CD4-positive, CD25-positive, alpha-beta regulatory T cell (primary cell): Measurements from ENCODE around the gene COPS7B. TPM values are rescaled to one million over a fixed set of nuclear protein-coding genes. Genes with fewer than 3 reads are reported as not detected.

Source experiments
- ATAC-seq, 2 donors: fragments of 150-1000 bp; cut with Tn5 transposase; one replicate each; pipeline ENCODE4 v1.10.0; 2021; ENCODE audit warnings: low read depth in 2 of 2, moderate number of reproducible peaks in 2 of 2, moderate library complexity in 1 of 2
- DNase-seq, 3 donors: peaks; one replicate each; pipeline versions ENCODE4 v3.0.0 to v3.0.0-alpha.2; 2012 to 2022; ENCODE audit warnings: mixed read lengths in 1 of 3
- H3K27ac ChIP-seq: one replicate; pipeline ENCODE4 v1.7.0; 2013; ENCODE audit warnings: mild to moderate bottlenecking, low read length; ENCODE audit not compliant: insufficient read depth, poor library complexity, severe bottlenecking
- H3K27me3 ChIP-seq: one replicate; pipeline ENCODE4 v1.7.0; 2013; ENCODE audit warnings: low read length; ENCODE audit not compliant: control insufficient read depth, insufficient read depth
- H3K36me3 ChIP-seq: one replicate; pipeline ENCODE4 v1.7.0; 2013; ENCODE audit warnings: mild to moderate bottlenecking, low read length, moderate library complexity; ENCODE audit not compliant: control insufficient read depth, insufficient read depth
- H3K4me1 ChIP-seq: 2 replicates; pipeline ENCODE4 v1.7.0; 2013; ENCODE audit warnings: mild to moderate bottlenecking, low read length; ENCODE audit not compliant: insufficient read depth, control insufficient read depth, poor library complexity, severe bottlenecking
- H3K4me3 ChIP-seq: one replicate; pipeline ENCODE4 v1.7.0; 2013; ENCODE audit warnings: low read depth, mild to moderate bottlenecking, low read length, moderate library complexity
- H3K9me3 ChIP-seq, 2 experiments: 1 replicate in 1 of 2; 2 replicates in 1 of 2; pipeline ENCODE4 v1.7.0; 2013; ENCODE audit warnings: low read length in 2 of 2, mild to moderate bottlenecking in 1 of 2, moderate library complexity in 1 of 2; ENCODE audit not compliant: control insufficient read depth in 2 of 2
- H3K27ac Mint-ChIP-seq, 3 donors: one replicate each; pipeline ENCODE4 v1.8.0; 2020 to 2022; ENCODE audit warnings: mild to moderate bottlenecking in 3 of 3, mixed read lengths in 3 of 3, moderate library complexity in 2 of 3
- H3K27me3 Mint-ChIP-seq: one replicate; pipeline ENCODE4 v1.8.0; 2022; ENCODE audit warnings: mild to moderate bottlenecking, mixed read lengths
- H3K36me3 Mint-ChIP-seq: one replicate; pipeline ENCODE4 v1.8.0; 2020; ENCODE audit warnings: mixed read lengths
- H3K4me1 Mint-ChIP-seq, 4 donors: one replicate each; pipeline ENCODE4 v1.8.0; 2020 to 2022; ENCODE audit warnings: mixed read lengths in 4 of 4, mild to moderate bottlenecking in 1 of 4
- H3K4me3 Mint-ChIP-seq, 4 donors: one replicate each; pipeline ENCODE4 v1.8.0; 2020 to 2022; ENCODE audit warnings: mild to moderate bottlenecking in 4 of 4, mixed read lengths in 4 of 4, moderate library complexity in 3 of 4
- H3K9me3 Mint-ChIP-seq, 7 donors: one replicate each; pipeline ENCODE4 v1.8.0; 2020 to 2022; ENCODE audit warnings: mixed read lengths in 7 of 7, mild to moderate bottlenecking in 3 of 7, moderate library complexity in 2 of 7
- polyA plus RNA-seq, 4 donors: library from polyadenylated mRNA; unstranded; fragments of 300-500 nt; fragmentation: Illumina TruSeq; gene quantifications; one replicate each; pipeline ENCODE4 v1.2.3, GENCODE V29; 2021
- total RNA-seq: library from RNA; stranded (reverse); gene quantifications from one replicate; pipeline ENCODE4 v1.2.3, GENCODE V29; 2022

The COPS7B gene
- total and polyA plus RNA-seq, 5 donors from 2014 or later: 23.6 to 48.8 (median 30.6) TPM

DNA sequence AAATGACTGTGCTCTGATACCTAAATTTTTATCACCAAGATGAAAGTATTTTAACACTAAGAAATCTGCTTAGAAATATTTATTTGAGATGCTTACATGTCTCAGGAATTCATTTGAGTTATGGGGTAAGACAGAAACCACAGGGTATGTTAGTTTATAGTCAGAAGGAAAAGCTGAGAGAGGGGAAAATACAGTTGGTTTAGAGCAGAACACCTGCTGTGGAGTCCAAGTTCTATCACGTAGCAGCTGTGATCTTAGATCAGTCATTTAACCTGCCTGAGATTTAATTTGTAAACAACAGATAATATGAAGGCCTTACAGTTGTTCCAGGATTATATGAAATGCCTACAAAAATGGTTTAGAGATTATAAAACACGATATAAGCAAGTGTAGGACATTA, 34.2 kb upstream of the COPS7B start:
- Histone ChIP-seq H3K4me1 (no peaks in the 10 kb centered on the region), H3K9me3 (no peaks in the 10 kb centered on the region), H3K4me3 (no peak overlapping the region), H3K27me3 (no peaks in the 10 kb centered on the region), H3K36me3 (no peaks in the 10 kb centered on the region), H3K27ac (no peak overlapping the region)
- ATAC-seq (no peak), DNase-seq (no peak)
- Mint-ChIP-seq H3K36me3 (no peaks in the 10 kb centered on the region), H3K27me3 (no peaks in the 10 kb centered on the region), H3K4me3 (no peak overlapping the region), H3K27ac (peak overlapping the region in 1 of 3 donors; percentile 15), H3K9me3 (no peaks in the 10 kb centered on the region), H3K4me1 (peaks cover 0 to 5% (median 1%) of the 10 kb centered on the region in 4 donors)

DNA sequence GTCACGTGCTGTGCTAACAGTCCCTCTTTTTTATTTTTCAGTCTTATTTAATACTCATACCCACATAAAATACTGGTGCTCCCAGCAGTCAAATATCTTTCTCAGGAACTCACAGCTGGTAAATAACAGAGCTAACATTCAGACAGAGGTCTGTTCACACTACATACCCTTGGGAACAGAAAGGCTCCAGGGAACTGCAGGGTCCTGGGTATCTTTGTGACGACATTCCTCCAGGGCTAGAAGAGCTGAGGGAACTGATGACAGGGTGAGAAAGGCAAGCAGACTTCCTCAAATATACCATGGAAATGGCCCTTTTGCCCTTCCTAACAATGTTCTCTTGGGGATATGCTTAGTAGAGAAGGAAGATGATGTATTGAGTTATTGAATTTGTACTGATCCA, 24.5 kb upstream of the COPS7B start:
- H3K27me3 Mint-ChIP-seq: no peaks in the 10 kb centered on the region
- H3K27ac Mint-ChIP-seq: no peak overlapping the region
- Histone ChIP-seq H3K36me3 (no peaks in the 10 kb centered on the region), H3K4me1 (no peaks in the 10 kb centered on the region), H3K4me3 (no peak overlapping the region), H3K9me3 (no peaks in the 10 kb centered on the region), H3K27ac (no peak overlapping the region), H3K27me3 (no peaks in the 10 kb centered on the region)
- H3K36me3 Mint-ChIP-seq: peaks cover 6% of the 10 kb centered on the region
- no peak overlapping the region for H3K4me3 Mint-ChIP-seq
- no peaks in the 10 kb centered on the region for H3K9me3 Mint-ChIP-seq
- H3K4me1 Mint-ChIP-seq: peaks cover 12 to 18% (median 14%) of the 10 kb centered on the region in 4 donors
- DNase-seq: no peak
- ATAC-seq: no peak

DNA sequence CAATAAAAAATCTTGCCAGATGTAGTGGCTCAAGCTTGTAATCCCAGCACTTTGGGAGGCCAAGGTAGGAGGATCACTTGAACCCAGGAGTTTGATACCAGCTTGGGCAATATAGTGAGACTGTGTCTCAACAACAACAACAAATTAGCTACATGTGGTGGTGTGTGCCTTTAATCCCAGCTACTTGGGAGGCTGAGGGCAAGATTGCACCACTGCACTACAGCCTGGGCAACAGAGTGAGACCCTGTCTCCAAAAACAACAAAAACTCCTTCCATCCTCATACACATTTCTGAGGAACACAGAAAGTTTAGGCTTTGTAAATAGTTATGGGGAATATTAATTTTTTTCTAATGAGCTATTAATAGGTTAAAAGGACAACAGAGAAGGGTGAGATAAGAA, 22.1 kb upstream of the COPS7B start:
- no peak overlapping the region for H3K27ac ChIP-seq

DNA sequence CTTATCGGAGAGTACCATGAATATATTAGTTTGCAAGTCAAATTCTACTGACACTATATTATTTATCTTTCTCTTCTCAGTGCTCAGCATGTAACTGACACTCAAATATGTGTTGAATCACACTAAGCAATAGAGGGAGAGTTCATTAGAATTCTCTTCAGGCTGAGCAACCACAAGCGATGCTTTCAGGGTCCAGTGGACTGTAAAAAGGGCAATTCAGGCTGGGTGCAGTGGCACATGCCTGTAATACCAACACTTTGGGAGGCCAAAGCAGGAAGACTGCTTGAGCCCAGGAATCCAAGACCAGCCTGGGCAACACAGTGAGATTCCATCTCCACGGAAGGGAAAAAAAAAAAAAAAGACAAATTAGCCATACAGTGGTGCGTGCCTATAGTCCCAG, 21.5 kb upstream of the COPS7B start:
- Histone ChIP-seq H3K4me1 (no peaks in the 10 kb centered on the region), H3K27ac (no peak overlapping the region), H3K27me3 (no peaks in the 10 kb centered on the region), H3K9me3 (no peaks in the 10 kb centered on the region), H3K4me3 (no peak overlapping the region), H3K36me3 (no peaks in the 10 kb centered on the region)
- DNase-seq (no peak), ATAC-seq (no peak)
- Mint-ChIP-seq H3K27me3 (no peaks in the 10 kb centered on the region), H3K27ac (peak overlapping the region in 1 of 3 donors; percentile 48), H3K36me3 (peaks cover 6% of the 10 kb centered on the region), H3K4me3 (no peak overlapping the region), H3K9me3 (no peaks in the 10 kb centered on the region), H3K4me1 (peaks cover 16 to 23% (median 17%) of the 10 kb centered on the region in 4 donors)

More for the DNA sequence above, 22.1 kb upstream of the COPS7B start:
- no peak for DNase-seq
- H3K27me3 ChIP-seq: no peaks in the 10 kb centered on the region
- H3K9me3 ChIP-seq: no peaks in the 10 kb centered on the region
- peaks cover 6% of the 10 kb centered on the region for H3K36me3 Mint-ChIP-seq
- no peak overlapping the region for H3K4me3 Mint-ChIP-seq
- H3K4me3 ChIP-seq: no peak overlapping the region
- H3K4me1 ChIP-seq: no peaks in the 10 kb centered on the region
- no peaks in the 10 kb centered on the region for H3K36me3 ChIP-seq
- H3K27me3 Mint-ChIP-seq: no peaks in the 10 kb centered on the region
- no peak overlapping the region for H3K27ac Mint-ChIP-seq
- H3K4me1 Mint-ChIP-seq: peaks cover 12 to 18% (median 14%) of the 10 kb centered on the region in 4 donors
- H3K9me3 Mint-ChIP-seq: no peaks in the 10 kb centered on the region
- no peak for ATAC-seq

GRCh38 chr2:231765496-231765929, 20.7 kb upstream of the COPS7B start:
- peaks cover 16 to 24% (median 20%) of the 10 kb centered on the region in 4 donors for H3K4me1 Mint-ChIP-seq
- no peak overlapping the region for H3K4me3 Mint-ChIP-seq
- H3K9me3 ChIP-seq: no peaks in the 10 kb centered on the region
- peak overlapping the region in 1 of 3 donors; percentile 1 for H3K27ac Mint-ChIP-seq
- no peak overlapping the region for H3K27ac ChIP-seq
- no peaks in the 10 kb centered on the region for H3K27me3 ChIP-seq
- H3K36me3 ChIP-seq: no peaks in the 10 kb centered on the region
- ATAC-seq (no peak), DNase-seq (peak in 1 of 3 donors; percentile 36)
- no peaks in the 10 kb centered on the region for H3K9me3 Mint-ChIP-seq
- H3K4me3 ChIP-seq: no peak overlapping the region
- no peaks in the 10 kb centered on the region for H3K27me3 Mint-ChIP-seq
- peaks cover 6% of the 10 kb centered on the region for H3K36me3 Mint-ChIP-seq
- no peaks in the 10 kb centered on the region for H3K4me1 ChIP-seq

GRCh38 chr2:231769170-231770136, 16.8 kb upstream of the COPS7B start:
- no peak overlapping the region for H3K27ac Mint-ChIP-seq

GRCh38 chr2:231780123-231780908, 5.9 kb upstream of the COPS7B start:
- peak overlapping the region; percentile 96 to 99 (median 98) for H3K4me3 Mint-ChIP-seq
- Histone ChIP-seq H3K27me3 (no peaks in the 10 kb centered on the region), H3K4me1 (peaks cover 33% of the 10 kb centered on the region), H3K9me3 (no peaks in the 10 kb centered on the region), H3K36me3 (no peaks in the 10 kb centered on the region), H3K4me3 (peak overlapping the region; percentile 56), H3K27ac (peak overlapping the region; percentile 88)
- no peaks in the 10 kb centered on the region for H3K9me3 Mint-ChIP-seq
- peaks cover 9 to 66% (median 56%) of the 10 kb centered on the region in 4 donors for H3K4me1 Mint-ChIP-seq
- peak overlapping the region; percentile 68 to 96 (median 74) for H3K27ac Mint-ChIP-seq
- ATAC-seq (no peak), DNase-seq (peak in 2 of 3 donors; percentile 2 to 14)
- H3K36me3 Mint-ChIP-seq: peaks cover 4% of the 10 kb centered on the region
- no peaks in the 10 kb centered on the region for H3K27me3 Mint-ChIP-seq

More at GRCh38 chr2:231769170-231770136, 16.8 kb upstream of the COPS7B start:
- ATAC-seq: no peak
- Histone ChIP-seq H3K4me3 (no peak overlapping the region), H3K27me3 (no peaks in the 10 kb centered on the region), H3K9me3 (no peaks in the 10 kb centered on the region), H3K4me1 (no peaks in the 10 kb centered on the region), H3K36me3 (no peaks in the 10 kb centered on the region), H3K27ac (no peak overlapping the region)
- Mint-ChIP-seq H3K9me3 (no peaks in the 10 kb centered on the region), H3K4me3 (no peak overlapping the region), H3K27me3 (no peaks in the 10 kb centered on the region), H3K36me3 (no peaks in the 10 kb centered on the region), H3K4me1 (peaks cover 15 to 24% (median 22%) of the 10 kb centered on the region in 4 donors)
- peak in 1 of 3 donors; percentile 7 for DNase-seq
